ENCODE data around the gene KCNG2.

DNA sequence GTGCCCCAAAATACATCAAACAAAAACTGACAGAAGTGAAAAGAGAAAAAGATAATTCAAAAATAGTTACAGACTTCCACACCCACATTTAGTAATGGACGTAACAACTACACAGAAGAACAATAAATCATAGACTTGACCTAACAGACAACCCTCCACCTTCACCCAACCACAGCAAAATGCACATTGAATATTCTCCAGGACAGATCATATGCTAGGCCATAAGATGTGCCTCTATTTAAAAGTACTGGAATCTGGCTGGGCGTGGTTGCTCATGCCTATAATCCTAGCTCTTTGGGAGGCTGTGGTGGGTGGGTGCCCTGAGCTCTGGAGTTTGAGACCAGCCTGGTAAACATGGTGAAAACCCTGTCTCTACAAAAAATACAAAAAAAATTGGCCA, 133.7 kb downstream of the KCNG2 start:
- TF ChIP-seq, protein P1, sequence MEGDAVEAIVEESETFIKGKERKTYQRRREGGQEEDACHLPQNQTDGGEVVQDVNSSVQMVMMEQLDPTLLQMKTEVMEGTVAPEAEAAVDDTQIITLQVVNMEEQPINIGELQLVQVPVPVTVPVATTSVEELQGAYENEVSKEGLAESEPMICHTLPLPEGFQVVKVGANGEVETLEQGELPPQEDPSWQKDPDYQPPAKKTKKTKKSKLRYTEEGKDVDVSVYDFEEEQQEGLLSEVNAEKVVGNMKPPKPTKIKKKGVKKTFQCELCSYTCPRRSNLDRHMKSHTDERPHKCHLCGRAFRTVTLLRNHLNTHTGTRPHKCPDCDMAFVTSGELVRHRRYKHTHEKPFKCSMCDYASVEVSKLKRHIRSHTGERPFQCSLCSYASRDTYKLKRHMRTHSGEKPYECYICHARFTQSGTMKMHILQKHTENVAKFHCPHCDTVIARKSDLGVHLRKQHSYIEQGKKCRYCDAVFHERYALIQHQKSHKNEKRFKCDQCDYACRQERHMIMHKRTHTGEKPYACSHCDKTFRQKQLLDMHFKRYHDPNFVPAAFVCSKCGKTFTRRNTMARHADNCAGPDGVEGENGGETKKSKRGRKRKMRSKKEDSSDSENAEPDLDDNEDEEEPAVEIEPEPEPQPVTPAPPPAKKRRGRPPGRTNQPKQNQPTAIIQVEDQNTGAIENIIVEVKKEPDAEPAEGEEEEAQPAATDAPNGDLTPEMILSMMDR (IDR thresholded peaks at IDR 0.05) = no peak
- TF ChIP-seq EZH2phosphoT487 (IDR thresholded peaks at IDR 0.05; ENCODE audit: borderline replicate concordance, low read depth) (no peak), YY1 (IDR thresholded peaks at IDR 0.05; ENCODE audit: low read depth) (no peak), SMC3 (IDR thresholded peaks at IDR 0.05; ENCODE audit: low read depth, low read length) (no peak), POLR2AphosphoS5 (IDR thresholded peaks at IDR 0.05; ENCODE audit: low read depth, low read length) (no peak), RFX5 (IDR thresholded peaks at IDR 0.05; ENCODE audit: low read length) (no peak), NFIC (IDR thresholded peaks at IDR 0.05; ENCODE audit: borderline replicate concordance) (no peak), TAF1 (IDR thresholded peaks at IDR 0.05; ENCODE audit: borderline replicate concordance, low read depth, low read length) (no peak), ELF1 (IDR thresholded peaks at IDR 0.05) (no peak)
- TF ChIP-seq, protein P2, sequence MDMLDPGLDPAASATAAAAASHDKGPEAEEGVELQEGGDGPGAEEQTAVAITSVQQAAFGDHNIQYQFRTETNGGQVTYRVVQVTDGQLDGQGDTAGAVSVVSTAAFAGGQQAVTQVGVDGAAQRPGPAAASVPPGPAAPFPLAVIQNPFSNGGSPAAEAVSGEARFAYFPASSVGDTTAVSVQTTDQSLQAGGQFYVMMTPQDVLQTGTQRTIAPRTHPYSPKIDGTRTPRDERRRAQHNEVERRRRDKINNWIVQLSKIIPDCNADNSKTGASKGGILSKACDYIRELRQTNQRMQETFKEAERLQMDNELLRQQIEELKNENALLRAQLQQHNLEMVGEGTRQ (IDR thresholded peaks at IDR 0.05; ENCODE audit: borderline replicate concordance, low read depth, low read length) = no peak

Data from SK-N-SH (cell line).